GM18498 (cell line): ENCODE measurements around the gene IPPK.
"Not testable (repeated sequence)": the region's sequence is repeated elsewhere in the genome, so short reads cannot be mapped to it uniquely, and the experiment has no call there.

Source experiments
- ATAC-seq: cut with Tn5 transposase; IDR thresholded peaks from one replicate; pipeline ENCODE4 v1.9.1; 2021; ENCODE audit warnings: mild to moderate bottlenecking, moderate library complexity; ENCODE audit not compliant: unreplicated experiment

Gene IPPK

DNA sequence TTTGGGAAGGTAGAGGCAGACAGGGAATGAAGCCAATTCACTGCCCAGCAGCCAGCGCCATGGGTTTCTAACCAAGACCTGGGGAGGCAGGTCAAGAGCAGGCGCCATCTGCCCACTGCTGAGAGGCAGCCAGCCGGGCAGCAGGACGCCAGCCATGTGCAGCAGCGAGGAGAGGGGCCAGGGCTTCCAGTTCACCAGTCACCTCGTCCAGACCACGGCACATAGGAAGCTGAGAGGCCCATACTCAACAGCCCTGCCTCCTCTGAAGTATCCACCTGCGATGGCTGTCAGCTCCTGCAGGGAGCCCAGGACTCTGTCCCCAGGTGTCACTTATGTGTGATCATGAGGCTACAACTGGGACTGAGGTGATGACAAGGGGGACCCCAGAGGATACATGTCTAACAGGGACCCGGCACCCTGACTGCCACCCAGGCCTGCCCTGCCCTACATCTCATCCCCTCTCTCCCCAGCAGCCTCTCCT lies 30.1 kb downstream of the IPPK start:
- no peak for ATAC-seq

DNA sequence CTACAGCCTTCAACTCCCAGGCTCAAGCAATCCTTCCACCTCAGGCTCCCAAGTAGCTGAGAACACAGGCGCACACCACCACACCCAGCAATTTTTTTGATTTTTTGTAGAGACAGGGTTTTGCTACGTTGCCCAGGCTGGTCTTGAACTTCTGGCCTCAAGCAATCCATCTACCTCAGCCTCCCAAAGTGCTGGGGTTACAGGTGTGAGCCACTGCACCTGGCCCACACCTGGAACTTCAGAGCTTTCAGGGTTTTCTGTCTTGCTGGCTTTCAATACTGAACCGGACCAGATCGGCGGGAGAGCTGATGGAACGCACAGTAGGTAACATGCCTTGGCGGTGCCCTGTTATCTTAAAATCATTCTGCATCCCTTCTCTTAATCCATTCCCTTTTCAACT lies 30.8 kb downstream of the IPPK start:
- no peak for ATAC-seq

DNA sequence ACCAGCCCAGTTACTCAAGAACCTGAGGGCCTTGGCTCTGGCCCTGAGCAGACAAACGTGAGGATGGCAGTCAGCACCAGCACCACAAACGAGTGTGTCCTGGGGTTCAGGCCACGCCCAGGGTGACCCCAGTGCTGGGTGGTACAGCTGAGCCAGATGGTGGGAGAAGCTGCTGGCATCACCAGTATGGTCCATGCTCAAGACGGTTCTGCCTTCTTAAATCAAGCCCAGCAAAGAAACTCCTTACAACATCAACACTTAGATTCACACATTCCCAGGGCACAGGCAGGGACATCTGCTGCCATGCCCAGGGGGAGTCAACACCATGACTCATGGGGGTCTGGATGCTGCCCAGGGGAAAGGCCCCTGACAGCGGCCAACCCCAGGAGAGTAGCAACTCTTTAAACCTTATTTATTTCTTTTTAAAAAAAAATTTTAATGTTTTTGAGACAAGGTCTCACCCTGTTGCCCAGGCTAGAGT lies 31.3 kb downstream of the IPPK start:
- ATAC-seq = no peak

DNA sequence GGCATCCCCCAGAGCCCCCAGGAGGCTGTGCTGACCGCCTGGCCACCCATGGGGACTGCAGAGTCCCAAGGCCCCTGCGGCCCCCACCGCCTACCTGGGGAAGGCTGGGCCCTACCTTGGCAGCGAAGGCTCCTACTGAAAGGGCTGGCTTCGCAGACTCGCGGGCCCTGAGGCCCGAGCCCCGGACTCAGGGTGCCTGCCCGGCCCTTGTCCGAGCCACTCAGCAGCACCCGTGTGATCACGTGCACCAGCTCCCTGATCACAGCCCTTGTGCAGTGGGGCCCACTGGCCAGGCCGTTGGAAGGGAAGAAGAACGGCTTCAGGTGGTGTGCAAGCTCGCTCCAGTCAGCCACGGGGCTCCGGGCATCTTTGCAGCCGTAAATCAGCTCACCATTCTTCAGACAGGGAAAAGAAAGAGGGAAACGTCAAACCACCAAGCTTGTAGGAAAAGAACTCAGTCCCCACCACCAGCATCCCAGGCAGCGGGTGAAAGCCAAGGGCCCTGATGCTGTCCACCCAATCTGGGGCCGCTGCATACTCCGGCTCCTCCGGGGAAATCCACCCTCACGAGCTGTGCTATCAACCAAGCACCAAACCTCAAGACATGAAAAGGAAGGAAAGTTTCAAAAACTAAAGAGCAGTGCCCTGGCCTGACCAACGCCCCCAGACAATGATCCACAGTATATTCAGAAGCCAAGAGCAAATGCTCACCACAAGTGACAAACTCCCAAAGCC lies 31.9 kb downstream of the IPPK start:
- ATAC-seq = no peak

DNA sequence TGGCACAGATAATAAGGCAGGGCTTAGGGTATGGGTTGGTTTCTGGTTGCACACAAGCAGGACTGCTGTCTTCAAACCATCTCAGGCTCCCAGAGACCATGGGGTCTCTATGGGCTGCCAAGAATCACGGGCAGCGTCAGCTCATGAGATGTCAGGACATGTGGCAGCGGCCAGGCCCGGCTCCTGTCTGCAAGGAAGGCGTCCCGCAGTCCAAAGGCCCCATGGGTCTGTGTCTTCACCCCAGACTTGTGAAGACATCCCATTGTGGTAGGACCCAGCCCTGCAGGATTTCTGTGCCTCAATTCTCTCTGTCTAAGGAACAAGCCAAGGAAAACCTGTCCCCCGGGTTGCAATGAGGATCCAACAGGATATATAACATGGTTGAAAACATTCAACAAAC lies 32.6 kb downstream of the IPPK start:
- no peak for ATAC-seq

DNA sequence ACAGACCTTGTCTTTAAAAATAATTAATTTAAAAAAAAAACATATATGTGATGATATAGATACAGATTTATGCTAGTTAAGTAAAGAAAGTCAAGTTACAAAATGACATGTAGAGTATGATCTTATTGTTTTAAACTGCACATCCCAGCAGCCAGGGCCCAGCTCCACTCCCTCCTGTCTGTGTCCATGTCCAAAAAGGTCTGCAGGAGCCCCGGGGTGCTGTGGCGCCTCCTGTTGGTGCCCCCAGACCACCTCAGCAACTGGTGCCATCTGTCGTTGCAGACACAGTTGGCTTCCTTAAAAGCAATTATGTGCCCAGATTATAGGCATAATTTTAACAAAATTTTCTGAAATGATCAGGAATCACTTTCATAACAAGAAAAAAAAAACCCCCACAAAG lies 33.3 kb downstream of the IPPK start:
- no peak for ATAC-seq

DNA sequence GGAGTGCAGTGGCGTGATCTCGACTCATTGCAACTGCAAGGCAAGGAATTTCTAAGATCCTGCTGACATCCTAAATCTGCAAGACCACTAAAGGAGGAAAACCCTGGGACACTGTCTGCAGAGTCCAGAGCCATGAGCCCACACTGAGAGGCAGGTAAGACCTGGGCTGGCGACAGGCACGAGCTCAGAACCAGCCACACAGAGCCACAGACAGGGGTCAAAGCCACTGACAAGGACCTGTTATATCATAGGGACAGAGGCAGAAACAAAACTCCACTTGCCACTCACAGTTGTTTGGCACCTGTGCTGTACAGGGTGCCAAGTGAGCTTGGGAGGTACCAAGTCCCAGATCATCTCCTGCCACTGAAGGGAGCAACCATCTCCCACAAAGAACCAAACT lies 34.2 kb downstream of the IPPK start:
- ATAC-seq = no peak

DNA sequence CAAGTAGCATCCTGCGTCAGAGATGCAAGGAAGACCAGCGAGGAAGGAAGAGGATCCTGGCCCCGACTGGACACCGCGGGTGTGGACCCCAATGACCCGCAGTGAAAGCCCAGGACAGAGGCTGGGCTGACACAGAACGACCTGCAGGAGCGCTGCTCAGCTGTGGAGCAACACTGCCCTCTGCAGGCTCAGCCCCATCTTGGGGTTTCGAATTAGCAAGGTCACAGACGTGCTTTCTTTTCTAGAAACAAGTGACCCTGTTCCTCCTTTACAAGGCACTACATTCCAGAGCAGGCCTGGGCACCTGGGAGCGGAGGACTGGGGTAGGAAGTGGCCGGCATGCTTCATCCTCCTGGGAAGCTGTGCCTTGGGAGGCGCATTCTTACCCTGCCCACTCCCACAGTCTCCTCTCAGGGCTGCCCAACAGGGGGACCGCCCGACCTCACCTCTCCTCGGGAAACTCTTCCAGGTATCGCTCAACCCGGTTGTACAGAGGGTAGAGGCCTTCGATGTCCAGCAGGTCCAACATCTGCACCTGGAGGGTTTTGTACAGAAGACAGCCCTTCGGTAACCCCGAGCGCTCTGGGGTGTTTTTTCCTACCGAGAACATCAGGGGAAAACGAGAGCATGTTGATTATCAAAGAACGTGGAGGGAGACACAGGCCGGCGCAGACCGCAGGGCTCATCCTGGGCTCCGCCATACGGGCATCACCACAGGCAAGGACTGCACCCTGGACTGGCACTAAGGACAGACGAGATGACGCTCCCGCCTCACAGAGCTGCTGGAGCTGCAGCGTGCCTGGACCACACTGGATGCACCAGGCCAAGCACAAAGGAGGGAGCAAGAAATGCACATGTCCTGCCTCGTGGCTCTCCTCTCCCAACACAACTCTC lies 35.0 kb downstream of the IPPK start:
- peak; percentile 70 for ATAC-seq

DNA sequence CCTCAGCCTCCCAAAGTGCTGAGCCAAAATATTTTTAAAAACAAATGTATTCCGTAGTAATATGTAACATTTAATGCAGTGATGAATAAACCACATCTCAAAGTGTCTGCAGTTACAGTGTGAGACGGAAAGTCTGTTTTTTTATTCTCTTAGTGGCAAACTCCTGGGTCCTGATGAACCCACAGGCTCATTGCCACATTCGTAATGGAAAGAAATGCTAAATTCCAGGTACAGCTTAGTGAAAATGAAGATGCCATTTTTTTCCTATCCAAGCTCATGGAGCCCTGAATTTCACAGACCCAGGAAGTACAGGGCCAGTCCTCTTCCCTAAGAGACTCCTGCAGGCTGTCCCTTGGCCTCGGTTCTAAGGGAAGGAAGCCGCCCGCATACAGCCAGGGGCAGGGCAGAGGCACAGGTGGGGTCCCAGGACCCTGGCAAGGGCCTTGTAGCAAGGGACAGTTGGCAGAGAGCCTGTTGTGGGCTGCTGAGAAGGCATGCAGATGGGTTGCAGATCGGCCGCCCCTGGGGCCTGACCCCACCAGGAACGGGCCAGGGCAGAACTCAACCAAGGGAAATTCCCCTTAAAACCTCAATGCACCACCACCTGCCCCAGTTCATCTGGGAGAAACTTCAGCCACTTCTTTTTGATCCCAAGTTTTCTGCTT lies 36.2 kb downstream of the IPPK start:
- ATAC-seq = no peak

DNA sequence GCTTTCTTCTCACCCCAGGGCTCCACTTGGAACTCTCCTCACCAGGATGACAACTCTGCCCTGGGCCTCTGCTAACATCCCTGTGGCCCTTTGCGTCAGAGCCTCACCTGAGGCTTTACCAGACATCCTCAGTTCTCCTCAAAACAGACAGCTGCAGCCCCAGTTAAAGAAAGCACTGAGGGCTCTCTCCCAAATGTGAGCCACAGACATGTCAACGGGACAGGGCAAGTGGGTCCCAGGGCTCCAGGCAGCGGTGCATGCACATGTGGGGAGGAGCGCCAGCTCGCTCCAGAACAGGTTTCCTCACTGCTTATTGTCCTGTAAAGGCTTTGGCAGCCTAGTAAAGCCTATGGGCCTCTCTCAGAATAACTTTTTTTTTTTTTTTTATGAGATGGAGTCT lies 37.3 kb downstream of the IPPK start:
- ATAC-seq = no peak

DNA sequence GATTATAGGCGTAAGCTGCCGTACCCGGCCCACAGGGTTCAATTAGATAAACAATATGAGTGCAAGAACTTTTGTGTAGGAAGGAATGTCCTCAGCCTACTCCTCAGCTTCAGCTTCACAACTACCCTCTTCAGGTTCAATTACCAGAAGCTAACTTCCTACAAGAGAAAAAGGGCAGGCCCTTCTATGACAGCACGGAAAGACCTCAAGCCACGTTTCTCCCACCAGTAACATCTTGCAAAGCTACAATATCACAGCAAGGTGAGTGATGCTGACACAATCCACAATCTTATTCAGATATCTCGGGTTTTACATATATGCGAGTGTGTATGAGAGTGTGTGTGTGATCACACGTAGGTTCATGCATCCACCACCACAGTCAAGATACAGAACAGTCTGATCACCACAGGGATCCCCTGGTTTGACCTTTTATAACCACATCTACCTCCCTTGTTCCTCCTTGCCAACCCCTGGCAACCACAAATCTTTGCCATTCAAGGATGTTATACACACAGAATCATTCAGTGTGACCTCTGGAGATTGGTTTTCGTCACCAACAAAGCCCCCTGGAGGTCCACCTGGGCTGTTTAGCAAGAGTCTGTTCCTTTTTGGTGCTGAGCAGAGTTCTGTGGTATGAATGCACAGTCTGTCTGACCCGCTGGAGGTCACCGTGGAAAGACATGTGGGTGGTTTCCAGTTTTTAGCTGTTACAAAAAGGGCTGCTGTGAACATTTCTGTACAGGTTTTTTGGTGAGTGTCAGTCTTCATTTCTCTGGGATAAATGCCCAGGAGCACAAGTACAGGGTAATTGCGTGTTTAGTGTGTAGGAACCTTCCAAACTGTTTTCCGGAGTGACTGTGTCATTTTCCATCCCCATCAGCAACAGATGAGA lies 38.2 kb downstream of the IPPK start:
- ATAC-seq = no peak

DNA sequence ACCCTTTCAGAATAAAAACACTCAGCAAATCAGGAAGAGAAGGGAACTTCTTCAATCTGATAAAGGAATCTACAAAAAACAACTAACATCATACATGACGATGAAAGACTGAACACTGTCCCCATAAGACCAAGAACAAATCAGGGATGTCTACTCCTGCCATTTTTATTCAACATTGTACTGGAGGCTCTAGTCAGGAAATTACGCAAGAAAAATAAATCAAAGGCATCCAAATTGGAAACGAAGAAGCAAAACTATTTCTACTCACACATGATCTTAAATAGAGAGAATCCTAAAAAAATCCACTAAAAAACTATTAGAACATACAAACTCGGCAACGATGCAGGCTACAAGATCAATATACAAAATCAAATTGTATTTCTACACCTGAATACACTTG lies 42.3 kb downstream of the IPPK start:
- ATAC-seq = no peak

DNA sequence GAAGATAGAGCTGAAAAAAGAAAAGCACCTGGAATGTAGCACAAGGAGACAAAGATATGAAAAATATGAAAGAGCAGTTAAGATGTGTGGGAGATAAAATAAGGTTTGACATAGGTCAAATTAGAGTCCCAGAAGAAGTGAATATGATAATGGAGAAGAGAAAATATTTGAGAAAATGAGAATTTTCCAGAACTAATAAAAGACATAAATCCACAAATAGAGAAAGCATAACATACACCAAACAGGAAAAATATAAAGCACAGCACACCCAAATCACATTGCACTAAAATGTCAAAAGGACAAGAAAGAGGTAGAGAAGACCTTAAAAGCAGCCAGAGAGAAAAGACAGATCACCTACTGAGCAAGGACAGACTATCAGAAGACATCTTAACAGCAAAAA lies 43.4 kb downstream of the IPPK start:
- ATAC-seq = no peak

DNA sequence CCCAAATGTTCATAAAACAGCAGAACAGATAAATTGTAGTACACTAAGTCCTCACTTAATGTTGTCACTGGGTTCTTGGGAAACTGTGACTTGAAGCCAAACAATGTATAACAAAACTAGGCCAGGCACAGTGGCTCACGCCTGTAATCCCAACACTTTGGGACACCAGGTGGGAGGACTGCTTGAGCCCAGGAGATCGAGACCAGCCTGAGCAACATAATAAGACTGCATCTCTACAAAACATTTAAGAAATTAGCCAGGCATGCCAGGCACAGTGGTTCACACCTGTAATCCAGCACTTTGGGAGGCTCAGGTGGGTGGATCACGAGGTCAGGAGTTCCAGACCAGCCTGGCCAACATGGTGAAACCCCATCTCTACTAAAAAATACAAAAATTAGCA lies 46.0 kb downstream of the IPPK start:
- ATAC-seq = not testable (repeated sequence)

DNA sequence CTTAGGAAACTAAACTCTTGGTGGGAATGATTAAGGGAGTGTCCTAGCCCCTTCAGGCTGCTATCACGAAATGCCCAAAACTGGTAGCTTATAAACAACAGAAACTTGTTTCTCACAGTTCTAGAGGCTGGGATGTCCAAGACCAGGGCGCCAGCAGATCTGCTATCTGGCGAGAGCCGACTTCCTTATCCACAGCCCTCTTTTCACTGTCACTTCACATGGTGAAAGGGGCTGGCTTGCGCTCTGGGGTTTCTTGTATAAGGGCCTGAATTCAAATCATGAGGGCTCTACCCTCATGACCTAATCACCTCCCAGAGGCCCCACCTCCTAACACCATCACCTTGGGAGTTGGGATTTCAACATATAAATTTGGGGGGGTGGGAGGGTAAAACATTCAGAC lies 49.1 kb downstream of the IPPK start:
- no peak for ATAC-seq

DNA sequence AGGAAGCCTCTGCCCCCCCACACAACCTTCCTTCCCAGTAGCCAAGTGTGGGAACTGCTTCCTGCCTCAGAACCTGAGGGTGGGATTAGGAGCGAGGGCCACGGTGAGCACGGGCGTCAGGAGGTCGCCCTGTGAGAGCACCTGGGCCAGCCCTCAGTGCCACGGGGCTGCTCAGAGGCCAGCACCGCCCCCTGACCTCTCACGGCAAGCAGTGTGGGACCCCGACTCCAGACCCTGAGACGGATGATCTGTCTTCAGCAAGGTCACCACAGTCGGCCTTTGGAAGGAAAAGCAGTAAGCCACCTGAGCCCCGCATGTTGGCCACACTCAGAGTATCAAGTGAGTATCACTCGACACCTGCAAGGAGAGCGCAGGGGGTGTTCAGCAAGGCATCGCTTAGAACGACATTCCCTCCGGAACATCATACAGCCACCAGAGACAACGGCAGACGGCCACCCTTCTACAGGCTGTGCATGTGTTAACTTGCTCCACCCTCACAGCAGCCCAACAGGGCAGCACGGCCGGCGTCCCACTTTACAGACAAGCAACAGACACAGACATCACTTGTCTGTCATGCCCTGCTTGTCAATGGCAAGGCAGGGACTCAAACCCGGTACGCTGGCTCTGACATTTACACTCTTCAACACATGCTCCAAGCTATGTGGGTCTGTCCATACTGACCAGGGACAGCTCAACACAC lies 50.2 kb downstream of the IPPK start:
- no peak for ATAC-seq

DNA sequence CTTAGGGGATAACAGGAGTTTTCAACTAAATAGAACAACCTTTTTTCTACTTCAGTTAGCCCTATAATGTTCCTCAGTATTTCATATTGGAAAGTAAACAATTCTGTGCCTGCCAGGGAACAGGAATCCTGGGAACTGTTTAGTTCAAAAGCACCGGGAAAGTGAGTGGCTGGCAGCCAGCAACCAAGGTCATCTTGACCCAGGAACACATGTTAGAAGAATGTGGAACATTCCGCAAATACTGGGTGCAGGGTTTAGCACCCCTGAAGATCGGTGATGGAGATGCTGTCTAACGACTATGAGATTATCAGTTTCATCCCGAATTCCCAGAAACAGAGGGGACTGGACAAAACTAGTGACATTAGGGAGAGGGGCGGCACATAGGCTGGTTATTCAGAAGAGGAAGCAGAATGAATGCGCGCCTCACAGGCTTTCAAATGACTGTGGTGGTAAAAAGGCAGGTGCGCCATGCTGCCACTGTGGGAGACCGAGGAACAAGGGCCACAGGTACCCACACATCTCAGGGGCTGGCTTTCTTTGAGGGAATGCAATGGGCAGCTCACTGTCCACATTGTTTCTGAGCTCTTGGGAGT lies 51.2 kb downstream of the IPPK start:
- ATAC-seq = no peak

DNA sequence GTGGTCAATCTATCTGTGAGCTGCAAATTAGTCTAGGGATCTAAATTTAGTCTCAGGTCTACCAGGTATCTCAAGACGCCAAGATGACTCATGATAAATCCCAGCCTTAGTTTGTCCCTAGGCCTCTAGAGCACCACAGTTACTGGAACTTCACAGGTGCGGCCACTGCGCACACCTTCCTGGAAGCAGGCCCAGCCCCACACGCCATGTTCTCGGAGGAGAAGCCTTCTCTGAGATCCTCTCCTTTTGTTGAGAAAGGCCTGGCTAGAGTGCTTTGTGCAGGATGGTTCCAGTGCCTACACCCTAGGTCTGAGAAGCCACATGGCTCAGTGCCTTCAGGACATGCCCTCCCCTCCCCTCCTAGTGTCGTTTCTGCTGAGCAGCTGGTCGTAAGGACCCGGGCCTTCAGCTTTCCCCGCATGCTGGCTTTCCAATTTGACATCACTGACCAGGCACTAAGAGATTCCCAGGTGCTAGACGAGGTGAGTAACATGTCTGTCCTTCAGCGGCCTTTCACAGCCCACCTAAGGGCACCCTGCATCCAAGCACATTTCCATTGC lies 51.9 kb downstream of the IPPK start:
- ATAC-seq = no peak

DNA sequence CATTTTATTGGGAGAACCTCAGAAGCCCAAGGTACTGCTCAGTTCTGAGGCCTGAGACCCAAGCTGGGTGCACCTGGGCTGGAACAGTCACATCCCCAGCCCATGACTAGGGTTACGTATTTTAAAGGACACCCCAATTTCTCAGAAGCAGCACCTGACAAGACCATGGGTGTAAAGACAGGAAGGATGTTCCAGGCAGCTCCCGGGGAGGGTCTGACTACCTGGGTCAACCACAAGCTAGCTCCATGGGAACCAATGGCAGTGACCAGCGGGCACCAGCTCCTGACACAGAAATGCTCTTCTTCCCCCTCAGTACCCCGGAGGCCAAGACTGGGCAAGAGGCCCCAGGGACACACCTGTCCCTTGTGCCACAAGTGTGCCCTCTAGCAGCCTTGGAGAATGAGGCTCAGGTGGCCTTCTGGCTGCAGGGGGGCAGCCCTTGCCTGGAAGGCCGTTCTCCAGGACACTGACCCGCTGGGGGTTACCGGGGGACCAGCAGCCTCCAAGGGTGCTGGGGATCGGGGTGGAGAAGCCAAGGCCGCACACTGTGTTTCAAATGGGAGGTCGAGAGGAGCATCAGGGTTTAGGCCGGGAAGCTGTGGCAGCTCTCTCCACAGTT lies 52.6 kb downstream of the IPPK start:
- ATAC-seq = no peak
